ENCODE measurements around the gene MITF. TPM values are rescaled to one million over a fixed set of nuclear protein-coding genes. Genes with fewer than 3 reads are reported as not detected.

The MITF gene
- polyA plus RNA-seq, 1 of the 3 experiments (the other 2 are of a cell fraction): 1.7 TPM

GRCh38 chr3:69847303-69847702 lies 108.0 kb downstream of the MITF start:
- no peak for TF ChIP-seq SMC3 (IDR thresholded peaks at IDR 0.05; ENCODE audit: low read depth, low read length)
- no peak for TF ChIP-seq USF1 (IDR thresholded peaks at IDR 0.05; ENCODE audit: borderline replicate concordance, low read depth)
- TF ChIP-seq REST (IDR thresholded peaks at IDR 0.05; ENCODE audit: low read depth, low read length): no peak
- TF ChIP-seq JUND (IDR thresholded peaks at IDR 0.05): no peak
- TF ChIP-seq RXRA (IDR thresholded peaks at IDR 0.05; ENCODE audit: borderline replicate concordance, low read depth): no peak
- TF ChIP-seq NFIC (IDR thresholded peaks at IDR 0.05; ENCODE audit: borderline replicate concordance): no peak
- no peak overlapping the region for H3K4me2 ChIP-seq

GRCh38 chr3:69848113-69848512 lies 108.8 kb downstream of the MITF start:
- Histone ChIP-seq H3K27me3 (ENCODE audit: insufficient read depth) (no peaks in the 10 kb centered on the region), H3K79me2 (ENCODE audit: insufficient read depth) (no peaks in the 10 kb centered on the region), H3K4me2 (0 out of 2 replicates have a peak overlapping the region, but pooled peaks have one; percentile 9), H3K9ac (no peak overlapping the region; the same call in 1 of the 2 replicates), H3K9me3 (no peaks in the 10 kb centered on the region), H3K4me3 (ENCODE audit: low read depth in 2 of 2, low read length in 1 of 2) (no peak overlapping the region), H3K36me3 (replicated peaks in 1 of 2; ENCODE audit: control insufficient read depth in 1 of 2, insufficient read depth in 2 of 2, low read length in 1 of 2) (no peaks in the 10 kb centered on the region), H3F3A (replicated peaks; ENCODE audit: insufficient read depth) (peaks cover 5% of the 10 kb centered on the region), H3K27ac (ENCODE audit: low read depth in 2 of 2, low read length in 1 of 2) (peak overlapping the region in 1 of 2 experiments; percentile 68; a peak in 2 of 4 replicates), H3K9me2 (no peaks in the 10 kb centered on the region), H3K4me1 (ENCODE audit: control insufficient read depth in 1 of 2, insufficient read depth in 2 of 2, low read depth in 1 of 2, low read length in 1 of 2) (no peaks in the 10 kb centered on the region; a peak in 1 of 4 replicates), H4K20me1 (ENCODE audit: insufficient read depth) (no peaks in the 10 kb centered on the region), H2AFZ (ENCODE audit: low read depth) (no peak overlapping the region)
- POLR2A ChIA-PET: no interaction called here
- DNase-seq: no peak
- CTCF ChIA-PET: interaction anchor here (0.8 to 1.4 kb wide), 4 partner anchors 8 to 541 kb away, joined by 3 to 5 read pairs (median 4); no protein-coding TSS in a partner anchor
- WGBS (ENCODE audit: low lambda C conversion rate): 56% methylated on average over 3 of the region's 3 CpGs
- TF ChIP-seq RXRA (IDR thresholded peaks at IDR 0.05; ENCODE audit: borderline replicate concordance, low read depth): no peak
- no peak for TF ChIP-seq MAX (IDR thresholded peaks at IDR 0.05; ENCODE audit: low read depth)
- TF ChIP-seq SIN3A (IDR thresholded peaks at IDR 0.05; ENCODE audit: borderline replicate concordance, low read depth, low read length): no peak
- TF ChIP-seq FOSL2 (IDR thresholded peaks at IDR 0.05; ENCODE audit: borderline replicate concordance, low read depth): peak; percentile 6; the same call in 1 of the 2 replicates
- TF ChIP-seq ZBTB33 (IDR thresholded peaks at IDR 0.05; ENCODE audit: borderline replicate concordance, low read depth): no peak
- TF ChIP-seq RCOR1 (IDR thresholded peaks at IDR 0.05; ENCODE audit: low read length): no peak
- no peak for TF ChIP-seq EZH2phosphoT487 (IDR thresholded peaks at IDR 0.05; ENCODE audit: borderline replicate concordance, low read depth)
- peak; percentile 36; the same call in 1 of the 2 replicates for TF ChIP-seq JUND (IDR thresholded peaks at IDR 0.05)
- TF ChIP-seq USF1 (IDR thresholded peaks at IDR 0.05; ENCODE audit: borderline replicate concordance, low read depth): no peak
- TF ChIP-seq ELF1 (IDR thresholded peaks at IDR 0.05): no peak
- no peak for TF ChIP-seq TAF1 (IDR thresholded peaks at IDR 0.05; ENCODE audit: borderline replicate concordance, low read depth, low read length)
- no peak for TF ChIP-seq NRF1 (IDR thresholded peaks at IDR 0.05; ENCODE audit: low read depth, low read length)
- no peak for TF ChIP-seq FOXJ3 (CRISPR knock-in tag; IDR thresholded peaks at IDR 0.05)
- peak; percentile 43; the same call in 1 of the 2 replicates for TF ChIP-seq NFIC (IDR thresholded peaks at IDR 0.05; ENCODE audit: borderline replicate concordance)
- peak; percentile 39 for TF ChIP-seq TCF12 (IDR thresholded peaks at IDR 0.05)
- no peak for TF ChIP-seq SMC3 (IDR thresholded peaks at IDR 0.05; ENCODE audit: low read depth, low read length)
- TF ChIP-seq GATA2 (CRISPR knock-in tag; IDR thresholded peaks at IDR 0.05): no peak
- TF ChIP-seq CHD2 (IDR thresholded peaks at IDR 0.05; ENCODE audit: low read length, partially characterized antibody): no peak

More at GRCh38 chr3:69847303-69847702, 108.0 kb downstream of the MITF start:
- no peaks in the 10 kb centered on the region for H3K36me3 ChIP-seq (replicated peaks in 1 of 2; ENCODE audit: control insufficient read depth in 1 of 2, insufficient read depth in 2 of 2, low read length in 1 of 2)
- CTCF ChIA-PET: interaction anchor here (1.2 to 1.4 kb wide), 3 partner anchors 8 to 101 kb away, joined by 3 to 5 read pairs (median 5); no protein-coding TSS in a partner anchor
- POLR2A ChIA-PET: no interaction called here
- H3K4me1 ChIP-seq (ENCODE audit: control insufficient read depth in 1 of 2, insufficient read depth in 2 of 2, low read depth in 1 of 2, low read length in 1 of 2): no peaks in the 10 kb centered on the region; a peak in 1 of 4 replicates
- no peak overlapping the region for H3K9ac ChIP-seq
- DNase-seq: no peak
- H3K27ac ChIP-seq (ENCODE audit: low read depth in 2 of 2, low read length in 1 of 2): peak overlapping the region in 1 of 2 experiments; percentile 68; a peak in 2 of 4 replicates
- H3K79me2 ChIP-seq (ENCODE audit: insufficient read depth): no peaks in the 10 kb centered on the region
- no peaks in the 10 kb centered on the region for H3K9me2 ChIP-seq
- H3K4me3 ChIP-seq (ENCODE audit: low read depth in 2 of 2, low read length in 1 of 2): no peak overlapping the region
- 97% methylated on average over 3 of the region's 3 CpGs for WGBS (ENCODE audit: low lambda C conversion rate)
- H2AFZ ChIP-seq (ENCODE audit: low read depth): no peak overlapping the region
- H3F3A ChIP-seq (replicated peaks; ENCODE audit: insufficient read depth): peaks cover 5% of the 10 kb centered on the region
- H3K9me3 ChIP-seq: no peaks in the 10 kb centered on the region
- no peaks in the 10 kb centered on the region for H4K20me1 ChIP-seq (ENCODE audit: insufficient read depth)
- no peaks in the 10 kb centered on the region for H3K27me3 ChIP-seq (ENCODE audit: insufficient read depth)
